Ecto neural progenitor cell (in vitro differentiated cells): ENCODE results near the gene COL27A1.

Experiments used
- DNase-seq: peaks from one replicate; pipeline ENCODE4 v3.0.0-alpha.2; 2018; ENCODE audit warnings: low spot score

Gene COL27A1

GRCh38 chr9:114168281-114169028, 13.1 kb downstream of the COL27A1 start:
- no peak for DNase-seq

- no peak for DNase-seq
Measured at GRCh38 chr9:114169029-114169951, 14.0 kb downstream of the COL27A1 start.

- DNase-seq: no peak
Measured at GRCh38 chr9:114169952-114170770, 14.8 kb downstream of the COL27A1 start.

DNA sequence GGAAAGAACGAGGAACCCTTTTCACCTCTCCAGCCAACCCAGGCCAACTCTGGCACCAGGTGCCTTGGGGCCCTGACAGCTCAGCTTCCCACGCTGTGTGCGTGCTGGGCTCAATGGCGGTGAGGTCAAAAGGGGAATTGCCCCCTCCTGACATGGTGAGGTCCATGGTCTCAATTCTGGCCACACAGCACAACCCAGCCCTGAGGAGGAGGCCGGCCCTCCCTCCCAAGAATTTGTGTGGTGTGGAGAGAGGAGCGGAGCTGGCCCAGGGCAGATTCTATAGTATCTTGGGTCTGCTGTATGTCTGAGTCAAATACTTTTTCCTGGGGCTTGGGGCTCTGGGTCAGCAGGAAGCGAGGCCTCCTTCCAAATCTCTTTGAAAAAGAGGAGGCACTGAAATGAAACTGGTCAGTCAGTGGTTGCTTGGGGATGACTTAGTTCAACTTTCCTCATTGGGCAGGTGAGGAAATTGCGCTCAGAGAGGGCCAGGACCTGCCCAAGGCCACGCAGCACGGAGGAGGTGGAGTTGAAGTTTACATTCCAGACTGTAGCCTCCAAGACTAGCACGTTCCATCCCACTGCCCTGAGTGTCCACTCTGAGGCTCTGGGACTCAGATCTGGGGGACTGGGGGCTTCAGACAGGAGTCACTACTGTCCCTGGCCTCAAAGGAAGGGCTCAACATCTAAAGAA, 15.6 kb downstream of the COL27A1 start:
- no peak for DNase-seq

- DNase-seq: no peak
Measured at GRCh38 chr9:114171500-114171899, 16.2 kb downstream of the COL27A1 start.

GRCh38 chr9:114172981-114173833, 17.9 kb downstream of the COL27A1 start:
- no peak for DNase-seq

GRCh38 chr9:114174557-114174875, 19.2 kb downstream of the COL27A1 start:
- no peak for DNase-seq

DNA sequence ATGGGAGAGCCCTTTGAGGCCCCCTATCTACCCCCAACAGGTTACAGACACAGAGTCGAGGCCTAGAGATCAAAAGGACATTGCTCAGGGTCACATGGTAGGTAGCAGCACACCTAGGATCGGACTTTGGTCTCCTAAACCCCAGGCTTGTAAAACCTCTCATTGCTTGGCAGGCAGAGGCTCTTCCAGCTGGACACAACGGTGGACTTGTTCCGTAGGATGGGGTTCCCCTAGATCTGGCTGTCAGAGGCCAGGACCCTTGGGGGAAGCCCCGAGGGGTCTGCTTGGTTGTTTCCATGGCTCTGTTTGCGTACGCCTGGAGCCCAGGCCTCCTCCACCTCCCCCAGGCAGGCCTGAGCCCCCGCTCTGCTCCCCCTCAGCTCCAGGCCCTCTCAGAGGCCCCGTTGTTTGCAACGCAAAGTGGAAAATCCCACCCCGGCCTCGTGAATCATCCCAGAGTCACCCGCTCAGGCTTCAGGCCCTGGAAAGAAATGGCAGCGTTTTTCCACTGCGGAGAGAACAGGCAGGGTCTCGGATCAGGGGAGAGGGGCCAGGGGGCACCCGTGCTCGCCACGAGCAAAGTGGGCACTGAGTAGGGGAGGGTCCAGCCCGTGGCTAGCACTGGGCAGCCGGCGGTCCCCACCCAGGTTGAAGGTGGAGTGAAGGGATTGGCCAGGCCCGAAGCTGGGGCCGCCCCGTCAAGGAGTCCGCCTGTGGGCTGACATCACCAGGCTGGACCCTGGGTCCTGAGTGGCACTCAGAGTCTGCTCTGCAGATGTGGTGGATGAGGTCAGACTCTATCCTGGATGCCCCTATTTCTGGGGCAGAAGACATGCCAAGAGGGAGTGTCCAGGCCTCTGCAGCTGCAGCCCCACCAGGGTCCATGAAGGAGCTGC, 19.8 kb downstream of the COL27A1 start:
- DNase-seq: no peak

GRCh38 chr9:114176624-114177291, 21.4 kb downstream of the COL27A1 start:
- no peak for DNase-seq

- DNase-seq: no peak
Measured at GRCh38 chr9:114177423-114178064, 22.2 kb downstream of the COL27A1 start.

- DNase-seq: no peak
Measured at GRCh38 chr9:114178076-114178475, 22.7 kb downstream of the COL27A1 start.

DNA sequence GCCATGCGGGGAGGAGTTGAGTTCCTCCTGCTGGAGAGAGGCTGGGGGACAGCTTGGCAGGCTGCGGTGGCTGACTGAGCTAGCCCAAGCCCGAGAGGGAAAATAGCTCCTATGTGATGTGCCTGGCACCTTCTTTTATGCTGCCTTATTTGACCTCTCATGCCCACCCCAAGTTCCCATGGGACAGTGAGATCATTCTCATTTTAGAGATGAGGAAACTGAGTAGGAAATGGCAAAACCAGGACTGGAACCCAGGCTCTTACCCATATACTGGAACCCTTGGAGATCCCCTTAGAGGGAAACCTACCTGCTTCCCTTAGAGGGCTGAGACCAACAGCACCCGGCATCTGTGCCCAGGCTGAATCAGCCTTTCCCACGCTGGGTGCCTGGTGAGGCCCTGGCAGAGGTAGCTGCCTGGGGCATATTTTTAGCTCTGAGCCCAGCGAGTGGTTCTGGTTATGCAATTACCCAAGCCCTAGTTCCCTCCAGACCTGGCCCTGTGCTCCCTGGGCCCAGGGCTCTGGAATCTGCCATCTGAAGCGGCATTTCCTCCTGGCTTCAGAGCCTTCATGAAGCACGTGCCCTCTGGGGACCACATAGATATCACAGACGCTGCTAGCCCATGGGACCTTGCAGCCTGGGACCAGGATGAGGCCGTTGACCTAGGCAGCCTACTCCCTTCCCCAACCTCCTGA, 23.6 kb downstream of the COL27A1 start:
- no peak for DNase-seq

DNA sequence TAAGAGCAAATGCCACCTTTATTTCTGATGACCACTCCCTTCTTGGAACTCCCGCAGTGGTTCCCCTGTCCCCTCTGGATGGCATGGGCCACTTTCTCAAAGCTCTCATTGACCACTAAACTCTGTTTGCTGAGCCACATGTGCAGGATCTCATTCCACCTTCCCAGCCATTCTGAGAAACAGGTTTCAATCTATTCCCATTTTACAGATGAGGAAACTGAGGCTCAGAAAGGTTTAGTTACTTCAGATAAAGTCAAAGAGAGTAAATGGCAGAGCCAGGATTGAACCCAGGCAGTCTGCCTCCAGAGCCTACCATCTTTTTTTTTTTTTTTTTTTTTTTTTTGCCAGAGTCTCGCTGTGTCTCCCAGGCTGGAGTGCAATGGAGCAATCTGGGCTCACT, 24.2 kb downstream of the COL27A1 start:
- no peak for DNase-seq

DNA sequence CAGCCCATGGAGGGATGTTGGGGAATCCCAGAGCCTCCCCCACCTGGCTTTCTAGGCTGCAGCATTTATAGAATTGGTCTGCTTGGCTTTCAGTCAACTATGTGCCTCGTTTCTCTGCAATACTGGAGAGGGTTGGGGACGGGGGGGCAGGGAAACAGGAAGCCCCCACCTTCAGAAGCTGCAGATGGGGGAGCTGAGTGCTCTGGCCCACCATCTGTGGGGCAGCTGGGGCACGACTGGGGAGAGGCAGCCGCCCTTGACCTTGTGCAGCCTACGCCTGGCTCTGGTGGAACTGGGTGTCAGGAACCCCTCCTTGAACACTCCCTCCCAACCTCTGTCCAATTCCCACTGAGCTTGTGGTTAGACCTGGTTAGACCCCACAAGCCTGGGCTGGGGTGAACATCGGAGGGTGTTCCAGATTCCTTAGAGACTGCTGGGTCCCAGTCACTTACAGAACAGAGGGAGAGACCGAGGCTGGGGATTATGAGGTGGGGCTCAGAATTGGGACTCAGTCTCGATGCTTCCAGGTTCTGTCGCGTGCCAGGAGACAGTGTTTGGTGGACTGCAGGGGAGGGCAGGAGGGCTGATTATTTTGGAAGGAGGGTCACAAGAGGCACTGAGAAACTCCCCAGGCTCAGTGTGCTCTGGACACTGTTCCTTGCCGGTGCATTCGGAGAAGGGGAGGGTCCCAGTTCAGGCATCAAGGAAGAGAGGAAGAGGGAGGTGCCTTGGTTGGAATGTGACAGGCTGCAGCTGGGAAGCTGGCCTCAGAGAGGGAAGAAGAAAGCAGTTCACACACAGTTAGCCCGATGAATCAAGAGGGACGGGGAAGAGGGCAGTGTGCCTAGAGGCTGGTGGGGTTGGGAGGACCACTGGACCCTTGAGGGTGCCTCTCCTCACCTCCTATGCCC, 25.6 kb downstream of the COL27A1 start:
- no peak for DNase-seq

- DNase-seq: no peak
Measured at GRCh38 chr9:114181607-114182409, 26.5 kb downstream of the COL27A1 start.

DNA sequence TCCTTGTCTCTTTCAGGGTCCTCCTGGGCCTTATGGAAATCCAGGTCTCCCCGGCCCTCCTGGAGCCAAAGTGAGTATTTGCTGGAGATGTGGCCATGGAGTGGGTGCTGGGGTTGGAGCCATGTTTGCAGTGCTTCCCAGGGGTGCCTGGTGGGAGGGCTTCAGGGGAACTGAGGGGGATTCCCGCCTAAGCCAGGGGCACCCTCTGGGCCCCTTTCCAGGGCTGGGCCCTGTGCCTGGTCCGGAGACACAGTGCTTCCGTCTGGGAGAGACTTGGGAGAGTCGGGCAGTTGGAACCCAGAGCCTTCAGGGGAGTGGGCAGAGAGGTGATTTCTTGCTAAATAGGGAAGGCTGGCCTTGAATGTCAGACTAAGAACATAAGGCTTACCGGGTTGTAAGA, 27.7 kb downstream of the COL27A1 start:
- no peak for DNase-seq
